ENCODE data around the gene KCNJ6.
"Not testable (repeated sequence)": the region's sequence is repeated elsewhere in the genome, so short reads cannot be mapped to it uniquely, and the experiment has no call there.

The KCNJ6 gene

DNA sequence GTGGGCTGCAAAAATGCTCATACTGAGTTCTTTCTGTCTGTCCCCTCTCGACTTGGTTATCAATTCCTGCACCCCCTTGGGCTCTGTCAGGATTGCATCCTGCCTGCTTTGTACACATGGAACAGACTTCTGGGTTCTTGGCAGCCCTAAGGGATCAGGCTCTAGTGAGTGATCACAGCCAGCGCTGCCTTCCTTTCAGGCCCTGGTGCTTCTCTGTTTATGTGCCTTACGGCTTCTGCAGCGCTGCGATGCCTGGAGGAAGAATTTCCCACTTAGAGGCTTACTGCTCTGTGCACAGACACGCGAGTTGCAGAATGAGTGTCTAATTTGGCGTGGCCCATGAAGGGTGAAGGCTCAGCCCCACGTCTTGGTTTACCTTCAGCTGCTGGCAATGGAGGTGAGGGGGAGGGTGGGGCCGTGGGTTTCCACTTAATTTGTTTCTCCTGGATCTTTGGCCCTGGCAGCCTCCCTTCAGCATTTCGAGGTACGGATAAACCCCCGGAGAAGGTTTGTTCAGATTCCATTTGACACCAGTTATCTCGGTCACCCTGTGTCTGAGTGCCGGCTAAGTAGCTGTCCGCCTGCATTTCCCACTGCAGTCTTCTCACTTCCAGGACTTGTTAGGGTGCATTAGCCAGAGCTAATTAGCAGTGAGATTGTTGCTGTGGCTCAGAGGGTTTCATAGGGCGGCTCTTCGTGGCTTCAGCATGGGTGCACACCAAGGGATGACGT lies 322.4 kb downstream of the KCNJ6 start:
- TF ChIP-seq SPI1 (IDR thresholded peaks at IDR 0.05; ENCODE audit: low read depth, low read length) = no peak
- no peak for TF ChIP-seq POU2F2 (IDR thresholded peaks at IDR 0.05; ENCODE audit: low read depth, low read length)
- TF ChIP-seq TAF1 (IDR thresholded peaks at IDR 0.05; ENCODE audit: low read depth, low read length) = no peak
- no peak for TF ChIP-seq POLR2A (IDR thresholded peaks at IDR 0.05; ENCODE audit: low read depth, low read length)
- no peak for TF ChIP-seq POLR2AphosphoS5 (IDR thresholded peaks at IDR 0.05; ENCODE audit: low read depth, low read length)
- TF ChIP-seq PAX5 (IDR thresholded peaks at IDR 0.05; ENCODE audit: insufficient read depth, low read length, severe bottlenecking) = no peak
- FAIRE-seq (no peak), DNase-seq (ENCODE audit: insufficient read length, low spot score) (no peak)

DNA sequence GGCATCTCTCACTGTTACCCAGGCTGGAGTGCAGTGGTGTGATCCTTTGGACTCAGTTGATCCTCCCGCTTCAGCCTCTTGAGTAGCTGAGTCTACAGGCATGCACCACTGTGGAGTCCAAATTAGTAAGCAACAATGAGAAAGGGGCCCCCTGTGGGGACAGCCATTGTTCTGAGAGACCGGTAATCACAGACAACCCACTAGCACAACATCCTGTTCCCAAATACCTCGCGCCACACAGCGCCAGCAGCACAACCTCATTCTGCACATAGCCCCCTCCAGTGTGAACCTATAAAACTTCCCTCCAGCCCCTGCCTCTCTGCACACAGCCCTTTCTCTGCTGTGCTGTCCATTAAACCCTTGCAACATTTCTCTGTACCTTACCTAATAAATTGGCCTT lies 323.2 kb downstream of the KCNJ6 start:
- DNase-seq (ENCODE audit: insufficient read length, low spot score) (no peak), FAIRE-seq (no peak)
- TF ChIP-seq PAX5 (IDR thresholded peaks at IDR 0.05; ENCODE audit: insufficient read depth, low read length, severe bottlenecking) (no peak), POLR2AphosphoS5 (IDR thresholded peaks at IDR 0.05; ENCODE audit: low read depth, low read length) (no peak), TAF1 (IDR thresholded peaks at IDR 0.05; ENCODE audit: low read depth, low read length) (no peak), POU2F2 (IDR thresholded peaks at IDR 0.05; ENCODE audit: low read depth, low read length) (no peak), POLR2A (IDR thresholded peaks at IDR 0.05; ENCODE audit: low read depth, low read length) (no peak), SPI1 (IDR thresholded peaks at IDR 0.05; ENCODE audit: low read depth, low read length) (no peak)

DNA sequence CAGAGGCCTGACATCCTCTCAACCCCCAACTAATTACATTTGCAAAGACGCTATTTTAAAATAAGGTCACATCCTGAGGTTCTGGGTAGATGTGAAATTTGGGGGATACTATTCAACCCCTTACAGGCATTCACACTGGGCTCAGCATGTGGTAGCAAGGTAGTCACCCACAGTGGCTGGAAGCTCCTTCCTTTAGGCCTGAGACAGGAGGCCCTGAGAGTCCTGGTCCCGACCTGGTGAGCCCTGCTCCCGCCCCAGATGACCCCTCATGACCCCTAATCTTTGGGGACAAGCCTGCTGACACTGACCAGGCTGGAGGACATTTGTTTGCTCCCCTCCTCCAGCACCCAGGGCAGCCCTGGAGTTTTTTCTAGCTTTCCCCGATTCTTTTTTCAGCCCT lies 323.8 kb downstream of the KCNJ6 start:
- FAIRE-seq (no peak), DNase-seq (ENCODE audit: insufficient read length, low spot score) (no peak)
- TF ChIP-seq SPI1 (IDR thresholded peaks at IDR 0.05; ENCODE audit: low read depth, low read length) (no peak), TAF1 (IDR thresholded peaks at IDR 0.05; ENCODE audit: low read depth, low read length) (no peak), PAX5 (IDR thresholded peaks at IDR 0.05; ENCODE audit: insufficient read depth, low read length, severe bottlenecking) (no peak), POLR2AphosphoS5 (IDR thresholded peaks at IDR 0.05; ENCODE audit: low read depth, low read length) (no peak)

DNA sequence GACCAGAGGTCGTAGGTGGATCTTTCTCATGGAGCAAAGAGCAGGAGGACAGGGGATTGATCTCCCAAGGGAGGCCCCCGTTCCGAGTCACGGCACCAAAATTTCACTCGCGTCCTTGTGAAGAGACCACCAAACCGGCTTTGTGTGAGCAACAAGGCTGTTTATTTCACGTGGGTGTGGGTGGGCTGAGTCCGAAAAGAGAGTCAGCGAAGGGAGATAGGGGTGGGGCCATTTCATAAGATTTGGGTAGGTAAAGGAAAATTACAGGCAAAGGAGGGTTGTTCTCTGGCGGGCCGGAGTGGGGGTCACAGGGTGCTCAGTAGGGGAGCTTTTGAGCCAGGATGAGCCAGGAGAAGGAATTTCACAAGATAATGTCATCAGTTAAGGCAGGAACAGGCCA lies 324.3 kb downstream of the KCNJ6 start:
- DNase-seq (ENCODE audit: insufficient read length, low spot score); FAIRE-seq: not testable (repeated sequence)

DNA sequence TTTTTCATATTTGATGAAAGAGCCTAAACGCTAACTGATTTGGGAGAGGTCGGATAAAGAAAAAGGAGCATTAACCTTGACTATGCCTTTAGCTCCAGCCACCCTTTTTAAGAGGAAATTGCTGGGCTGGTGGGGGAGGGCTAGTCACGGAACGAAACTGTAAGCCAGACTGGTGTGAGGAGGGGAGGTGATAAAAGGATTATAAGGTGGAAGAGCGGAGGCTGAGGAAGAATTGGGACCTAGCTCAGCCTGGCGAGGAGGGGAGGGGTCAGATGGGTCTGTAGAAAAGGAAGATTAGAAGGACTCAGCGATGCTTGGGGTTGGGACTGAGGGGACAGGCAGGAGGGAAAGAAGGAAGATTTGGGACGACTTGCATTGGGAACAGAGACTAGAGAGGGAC lies 325.4 kb downstream of the KCNJ6 start:
- DNase-seq (ENCODE audit: insufficient read length, low spot score); FAIRE-seq: not testable (repeated sequence)

- not testable (repeated sequence) for FAIRE-seq; DNase-seq (ENCODE audit: insufficient read length, low spot score)
These were observed 327.6 kb downstream of the KCNJ6 start for GRCh38 chr21:37588644-37589043.

GRCh38 chr21:37587635-37588177 lies 328.6 kb downstream of the KCNJ6 start:
- DNase-seq (ENCODE audit: insufficient read length, low spot score) = no peak
- FAIRE-seq = no peak
- TF ChIP-seq SPI1 (IDR thresholded peaks at IDR 0.05; ENCODE audit: low read depth, low read length) = no peak
- no peak for TF ChIP-seq POLR2A (IDR thresholded peaks at IDR 0.05; ENCODE audit: low read depth, low read length)
- no peak for TF ChIP-seq POLR2AphosphoS5 (IDR thresholded peaks at IDR 0.05; ENCODE audit: low read depth, low read length)
- TF ChIP-seq PAX5 (IDR thresholded peaks at IDR 0.05; ENCODE audit: insufficient read depth, low read length, severe bottlenecking) = no peak
- no peak for TF ChIP-seq TAF1 (IDR thresholded peaks at IDR 0.05; ENCODE audit: low read depth, low read length)
- TF ChIP-seq POU2F2 (IDR thresholded peaks at IDR 0.05; ENCODE audit: low read depth, low read length) = no peak

GRCh38 chr21:37587203-37587602 lies 329.1 kb downstream of the KCNJ6 start:
- FAIRE-seq = no peak
- no peak for TF ChIP-seq SPI1 (IDR thresholded peaks at IDR 0.05; ENCODE audit: low read depth, low read length)
- no peak for TF ChIP-seq POLR2AphosphoS5 (IDR thresholded peaks at IDR 0.05; ENCODE audit: low read depth, low read length)
- TF ChIP-seq POU2F2 (IDR thresholded peaks at IDR 0.05; ENCODE audit: low read depth, low read length) = no peak
- no peak for TF ChIP-seq TAF1 (IDR thresholded peaks at IDR 0.05; ENCODE audit: low read depth, low read length)

GRCh38 chr21:37582590-37582989 lies 333.7 kb downstream of the KCNJ6 start:
- DNase-seq (ENCODE audit: insufficient read length, low spot score) (no peak), FAIRE-seq (no peak)
- TF ChIP-seq POLR2AphosphoS5 (IDR thresholded peaks at IDR 0.05; ENCODE audit: low read depth, low read length) (no peak), POU2F2 (IDR thresholded peaks at IDR 0.05; ENCODE audit: low read depth, low read length) (no peak), PAX5 (IDR thresholded peaks at IDR 0.05; ENCODE audit: insufficient read depth, low read length, severe bottlenecking) (no peak), SPI1 (IDR thresholded peaks at IDR 0.05; ENCODE audit: low read depth, low read length) (no peak), TAF1 (IDR thresholded peaks at IDR 0.05; ENCODE audit: low read depth, low read length) (no peak), POLR2A (IDR thresholded peaks at IDR 0.05; ENCODE audit: low read depth, low read length) (no peak)

More at GRCh38 chr21:37587203-37587602, 329.1 kb downstream of the KCNJ6 start:
- no peak for DNase-seq (ENCODE audit: insufficient read length, low spot score)

- TF ChIP-seq PAX5 (IDR thresholded peaks at IDR 0.05; ENCODE audit: insufficient read depth, low read length, severe bottlenecking) (no peak), POLR2AphosphoS5 (IDR thresholded peaks at IDR 0.05; ENCODE audit: low read depth, low read length) (no peak), SPI1 (IDR thresholded peaks at IDR 0.05; ENCODE audit: low read depth, low read length) (no peak), POU2F2 (IDR thresholded peaks at IDR 0.05; ENCODE audit: low read depth, low read length) (no peak), TAF1 (IDR thresholded peaks at IDR 0.05; ENCODE audit: low read depth, low read length) (no peak), POLR2A (IDR thresholded peaks at IDR 0.05; ENCODE audit: low read depth, low read length) (no peak)
- DNase-seq (ENCODE audit: insufficient read length, low spot score) = no peak
- FAIRE-seq = no peak
These were observed 335.6 kb downstream of the KCNJ6 start for GRCh38 chr21:37580666-37581065.

GRCh38 chr21:37579356-37579755 lies 336.9 kb downstream of the KCNJ6 start:
- no peak for FAIRE-seq
- TF ChIP-seq POLR2AphosphoS5 (IDR thresholded peaks at IDR 0.05; ENCODE audit: low read depth, low read length) = no peak
- no peak for TF ChIP-seq POU2F2 (IDR thresholded peaks at IDR 0.05; ENCODE audit: low read depth, low read length)
- TF ChIP-seq PAX5 (IDR thresholded peaks at IDR 0.05; ENCODE audit: insufficient read depth, low read length, severe bottlenecking) = no peak
- DNase-seq (ENCODE audit: insufficient read length, low spot score) = no peak

Data from GM12891 (cell line).